Measurements from ENCODE around the gene CRYBG2.

DNA sequence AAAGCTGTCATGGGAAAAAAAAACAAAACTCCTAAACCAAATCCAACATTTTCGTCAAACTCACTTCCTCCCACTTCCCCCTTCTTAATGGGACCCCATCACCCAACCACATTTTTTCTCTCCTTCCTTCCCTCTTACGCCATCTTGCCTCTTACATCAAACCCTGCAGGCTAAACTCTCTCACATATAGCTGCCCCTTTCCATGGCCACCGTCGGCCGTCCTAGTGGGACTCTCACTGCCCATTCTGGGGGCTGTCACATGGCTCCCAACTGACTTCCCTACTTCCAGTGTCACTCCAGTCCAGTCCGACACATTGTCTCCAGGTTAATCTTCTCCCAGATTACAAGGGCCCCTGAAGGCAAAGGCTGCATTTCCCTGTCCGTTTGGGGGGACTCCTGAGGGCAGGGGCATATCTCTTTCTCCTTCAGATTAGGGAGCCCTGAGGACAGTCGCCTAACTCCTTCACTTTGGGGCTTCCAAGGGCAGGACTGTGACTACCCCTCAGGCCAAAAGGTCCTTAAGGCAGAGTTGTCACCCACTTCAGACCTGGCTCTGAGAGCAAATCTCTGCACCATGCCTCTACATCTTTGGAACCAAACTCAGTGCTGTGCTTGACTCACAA is 48.2 kb downstream of the CRYBG2 start:
- TF ChIP-seq, protein P1, sequence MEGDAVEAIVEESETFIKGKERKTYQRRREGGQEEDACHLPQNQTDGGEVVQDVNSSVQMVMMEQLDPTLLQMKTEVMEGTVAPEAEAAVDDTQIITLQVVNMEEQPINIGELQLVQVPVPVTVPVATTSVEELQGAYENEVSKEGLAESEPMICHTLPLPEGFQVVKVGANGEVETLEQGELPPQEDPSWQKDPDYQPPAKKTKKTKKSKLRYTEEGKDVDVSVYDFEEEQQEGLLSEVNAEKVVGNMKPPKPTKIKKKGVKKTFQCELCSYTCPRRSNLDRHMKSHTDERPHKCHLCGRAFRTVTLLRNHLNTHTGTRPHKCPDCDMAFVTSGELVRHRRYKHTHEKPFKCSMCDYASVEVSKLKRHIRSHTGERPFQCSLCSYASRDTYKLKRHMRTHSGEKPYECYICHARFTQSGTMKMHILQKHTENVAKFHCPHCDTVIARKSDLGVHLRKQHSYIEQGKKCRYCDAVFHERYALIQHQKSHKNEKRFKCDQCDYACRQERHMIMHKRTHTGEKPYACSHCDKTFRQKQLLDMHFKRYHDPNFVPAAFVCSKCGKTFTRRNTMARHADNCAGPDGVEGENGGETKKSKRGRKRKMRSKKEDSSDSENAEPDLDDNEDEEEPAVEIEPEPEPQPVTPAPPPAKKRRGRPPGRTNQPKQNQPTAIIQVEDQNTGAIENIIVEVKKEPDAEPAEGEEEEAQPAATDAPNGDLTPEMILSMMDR (IDR thresholded peaks at IDR 0.05; ENCODE audit: poor library complexity, severe bottlenecking): no peak
- TF ChIP-seq MXI1 (conservative IDR thresholded peaks at IDR 0.05; ENCODE audit: poor library complexity, severe bottlenecking) (no peak), POLR2AphosphoS5 (IDR thresholded peaks at IDR 0.05) (no peak), EZH2 (IDR thresholded peaks at IDR 0.05; ENCODE audit: borderline replicate concordance, insufficient read depth, low read length, poor library complexity, severe bottlenecking) (no peak), RAD21 (conservative IDR thresholded peaks at IDR 0.05) (no peak), TAF1 (IDR thresholded peaks at IDR 0.05; ENCODE audit: low read depth) (no peak)
- TF ChIP-seq, protein P2, sequence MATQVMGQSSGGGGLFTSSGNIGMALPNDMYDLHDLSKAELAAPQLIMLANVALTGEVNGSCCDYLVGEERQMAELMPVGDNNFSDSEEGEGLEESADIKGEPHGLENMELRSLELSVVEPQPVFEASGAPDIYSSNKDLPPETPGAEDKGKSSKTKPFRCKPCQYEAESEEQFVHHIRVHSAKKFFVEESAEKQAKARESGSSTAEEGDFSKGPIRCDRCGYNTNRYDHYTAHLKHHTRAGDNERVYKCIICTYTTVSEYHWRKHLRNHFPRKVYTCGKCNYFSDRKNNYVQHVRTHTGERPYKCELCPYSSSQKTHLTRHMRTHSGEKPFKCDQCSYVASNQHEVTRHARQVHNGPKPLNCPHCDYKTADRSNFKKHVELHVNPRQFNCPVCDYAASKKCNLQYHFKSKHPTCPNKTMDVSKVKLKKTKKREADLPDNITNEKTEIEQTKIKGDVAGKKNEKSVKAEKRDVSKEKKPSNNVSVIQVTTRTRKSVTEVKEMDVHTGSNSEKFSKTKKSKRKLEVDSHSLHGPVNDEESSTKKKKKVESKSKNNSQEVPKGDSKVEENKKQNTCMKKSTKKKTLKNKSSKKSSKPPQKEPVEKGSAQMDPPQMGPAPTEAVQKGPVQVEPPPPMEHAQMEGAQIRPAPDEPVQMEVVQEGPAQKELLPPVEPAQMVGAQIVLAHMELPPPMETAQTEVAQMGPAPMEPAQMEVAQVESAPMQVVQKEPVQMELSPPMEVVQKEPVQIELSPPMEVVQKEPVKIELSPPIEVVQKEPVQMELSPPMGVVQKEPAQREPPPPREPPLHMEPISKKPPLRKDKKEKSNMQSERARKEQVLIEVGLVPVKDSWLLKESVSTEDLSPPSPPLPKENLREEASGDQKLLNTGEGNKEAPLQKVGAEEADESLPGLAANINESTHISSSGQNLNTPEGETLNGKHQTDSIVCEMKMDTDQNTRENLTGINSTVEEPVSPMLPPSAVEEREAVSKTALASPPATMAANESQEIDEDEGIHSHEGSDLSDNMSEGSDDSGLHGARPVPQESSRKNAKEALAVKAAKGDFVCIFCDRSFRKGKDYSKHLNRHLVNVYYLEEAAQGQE (IDR thresholded peaks at IDR 0.05; ENCODE audit: borderline replicate concordance): no peak

Data from neural cell (in vitro differentiated cells).